BJ (cell line): ENCODE measurements around the gene HMGB1. TPM values are rescaled to one million over a fixed set of nuclear protein-coding genes. Genes with fewer than 3 reads are reported as not detected.

Source experiments
- CTCF ChIA-PET: fragments of 350-600 bp; formaldehyde crosslinking; extraction: SDS; loops from one replicate; lab custom pipeline; 2021; ENCODE audit warnings: antibody characterized with exemption, inconsistent platforms; lab: Yijun Ruan, JAX
- POLR2A ChIA-PET: fragments of 300-600 bp; sonication (Branson Sonifier 250); formaldehyde crosslinking; extraction: SDS; loops from one replicate; lab custom pipeline; 2021; ENCODE audit warnings: antibody characterized with exemption; lab: Charles Lee
- DNase-seq: peaks from one replicate; pipeline ENCODE4 v3.0.0-alpha.2; 2011; ENCODE audit warnings: low read depth
- H3K27me3 ChIP-seq: 2 replicates; pipeline ENCODE4 v1.6.0; 2011; ENCODE audit warnings: low read length; ENCODE audit not compliant: control insufficient read depth, insufficient read depth
- H3K36me3 ChIP-seq: 2 replicates; pipeline ENCODE4 v1.5.1; 2011; ENCODE audit warnings: low read length; ENCODE audit not compliant: control insufficient read depth, insufficient read depth
- H3K4me3 ChIP-seq: 2 replicates; pipeline ENCODE4 v1.5.1; 2011; ENCODE audit warnings: low read depth, mild to moderate bottlenecking, control low read depth, low read length
- CTCF ChIP-seq: IDR thresholded peaks from 2 replicates; pipeline ENCODE4 v1.5.1; 2011; ENCODE audit warnings: low read depth, mild to moderate bottlenecking, control low read depth, inconsistent platforms, low read length, moderate library complexity; ENCODE audit not compliant: insufficient read depth
- polyA plus RNA-seq: library from polyadenylated mRNA; depleted of rRNA; stranded (reverse); fragments of >200 nt; gene quantifications from 2 replicates; pipeline ENCODE4 v1.2.3, GENCODE V29; 2011

HMGB1 gene
- polyA plus RNA-seq, 1 experiment, result 93.4 TPM

DNA sequence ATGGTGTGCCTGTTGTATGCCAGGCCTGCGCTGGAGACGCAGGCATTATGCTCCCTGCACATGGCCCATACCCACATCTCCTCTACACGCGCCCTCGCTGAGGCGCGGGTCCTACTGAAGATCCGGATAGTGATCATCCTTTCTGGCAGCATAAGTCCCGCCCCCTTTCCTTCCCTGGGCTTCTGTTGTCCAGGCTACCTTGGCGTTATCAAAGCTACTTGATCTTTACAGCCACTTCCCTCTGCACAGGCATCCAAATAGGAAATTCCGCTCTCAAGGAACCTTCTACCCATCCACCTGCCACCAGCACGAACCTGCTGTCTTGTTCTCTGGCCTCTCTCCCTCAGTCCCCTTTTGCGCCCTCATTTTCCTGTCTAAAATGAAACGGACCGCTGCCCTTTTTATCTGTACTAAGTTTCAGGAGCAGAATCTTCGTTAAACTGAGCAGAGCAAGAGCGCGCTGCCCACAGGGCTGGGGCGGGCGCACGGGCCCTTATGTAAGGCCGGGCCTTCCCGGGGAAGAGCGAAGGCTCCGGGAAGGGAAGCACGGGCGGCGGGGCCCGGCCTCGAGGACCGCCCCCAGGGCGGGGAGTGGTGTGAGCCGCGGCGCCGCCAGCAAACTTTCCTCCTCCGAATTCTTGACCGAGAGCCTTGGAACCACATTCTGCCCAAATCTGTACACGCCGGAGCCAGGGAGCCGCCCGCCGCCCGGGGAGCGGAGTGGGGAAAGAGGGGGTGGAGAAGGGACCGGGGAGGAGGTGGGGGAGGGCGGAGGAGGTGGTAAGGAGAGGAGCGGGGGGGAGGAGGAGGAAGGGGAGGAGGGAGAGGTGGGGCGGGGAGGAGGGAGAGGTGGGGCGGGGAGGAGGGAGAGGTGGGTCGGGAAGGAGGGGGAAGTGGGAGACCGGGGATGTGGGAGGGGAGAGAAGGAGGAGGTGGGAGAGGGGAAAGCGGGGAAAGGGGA is 44.4 kb downstream of the HMGB1 start:
- CTCF ChIA-PET, result no interaction called here
- Histone ChIP-seq H3K36me3 (no peaks in the 10 kb centered on the region), H3K27me3 (no peaks in the 10 kb centered on the region), H3K4me3 (peak overlapping the region; percentile 36)
- no peak for DNase-seq
- no peak for TF ChIP-seq CTCF
- POLR2A ChIA-PET, result interaction anchor here (0.9 kb wide), 1 partner anchor 83 kb away, joined by 5 read pairs; no protein-coding TSS in a partner anchor

DNA sequence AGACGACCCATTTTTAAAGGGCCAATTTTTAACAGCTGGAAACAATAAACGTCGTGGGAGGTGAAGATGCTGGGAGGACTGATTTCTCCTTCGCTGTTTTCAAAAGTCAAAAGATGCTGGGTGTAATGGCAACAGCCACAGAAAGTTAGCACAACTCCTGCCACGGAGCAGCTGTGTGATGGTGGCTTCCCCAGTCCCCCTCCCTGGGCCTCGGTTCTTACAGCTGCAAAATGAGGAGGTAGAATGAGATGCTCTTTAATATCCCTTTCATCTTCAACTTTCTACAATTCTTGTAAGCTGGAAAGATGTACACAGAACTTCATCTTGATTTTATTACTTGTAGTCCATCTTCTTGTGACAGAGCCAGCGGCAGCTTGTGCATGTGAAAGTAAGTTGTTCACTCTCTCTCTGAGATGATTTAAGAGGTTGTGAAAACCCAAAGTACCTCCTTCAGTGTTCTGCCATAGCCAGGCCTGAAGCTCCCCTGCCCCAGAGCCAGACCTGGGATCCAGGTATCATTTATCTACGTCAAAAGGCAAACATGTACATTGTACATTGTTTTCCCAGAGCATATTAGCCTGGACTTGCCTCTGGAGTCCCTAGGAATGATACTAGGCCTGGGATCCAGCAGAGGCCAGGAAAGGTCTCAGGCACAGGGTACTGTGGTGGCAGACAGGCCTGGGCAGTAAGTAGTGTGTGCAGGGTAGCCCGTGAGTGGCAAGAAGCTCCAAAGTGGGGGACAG is 46.8 kb downstream of the HMGB1 start:
- Histone ChIP-seq H3K4me3 (no peak overlapping the region), H3K36me3 (no peaks in the 10 kb centered on the region), H3K27me3 (no peaks in the 10 kb centered on the region)
- CTCF ChIA-PET, result interaction anchor here (0.6 to 1.9 kb wide), 4 partner anchors 11 to 273 kb away, joined by 3 to 8 read pairs (median 4); partner anchors contain the start of gene KATNAL1
- DNase-seq, result no peak
- POLR2A ChIA-PET, result interaction anchor here (0.5 kb wide), 1 partner anchor 11 kb away, joined by 4 read pairs; no protein-coding TSS in a partner anchor
- no peak for TF ChIP-seq CTCF

DNA sequence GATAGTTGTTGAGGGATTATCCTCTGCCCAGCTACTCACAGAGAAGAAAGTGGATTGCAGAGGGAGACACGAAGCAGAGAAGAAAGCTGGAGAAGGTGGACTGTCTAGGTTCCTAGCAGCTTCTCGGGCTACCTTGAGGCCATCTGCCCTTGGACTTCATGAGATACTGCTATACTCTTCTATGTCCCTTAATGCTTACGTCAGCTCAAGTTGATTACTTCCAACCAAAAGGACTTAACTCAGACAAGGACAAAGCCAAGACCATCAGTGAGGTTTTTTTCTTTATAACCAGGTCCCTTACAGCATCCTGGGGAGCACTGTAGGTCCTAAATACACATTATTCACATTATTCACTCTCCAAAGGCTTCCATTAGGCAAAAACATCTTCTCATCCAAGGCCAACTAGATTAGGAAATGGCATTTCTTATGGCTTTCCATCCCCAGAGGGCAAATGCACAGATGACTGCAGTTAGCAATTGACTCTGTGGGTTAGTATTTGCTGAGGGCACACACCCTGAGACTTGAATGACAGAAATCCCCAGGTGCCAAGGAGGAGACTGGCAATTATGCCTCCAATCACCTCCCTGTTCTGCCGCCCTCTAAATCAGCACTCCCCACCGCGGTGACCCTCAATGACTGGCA is 47.5 kb downstream of the HMGB1 start:
- CTCF ChIA-PET, result interaction anchor here (0.7 to 1.9 kb wide), 4 partner anchors 11 to 286 kb away, joined by 3 to 8 read pairs (median 4); partner anchors contain the start of gene KATNAL1
- H3K36me3 ChIP-seq, result no peaks in the 10 kb centered on the region
- no peak for DNase-seq

DNA sequence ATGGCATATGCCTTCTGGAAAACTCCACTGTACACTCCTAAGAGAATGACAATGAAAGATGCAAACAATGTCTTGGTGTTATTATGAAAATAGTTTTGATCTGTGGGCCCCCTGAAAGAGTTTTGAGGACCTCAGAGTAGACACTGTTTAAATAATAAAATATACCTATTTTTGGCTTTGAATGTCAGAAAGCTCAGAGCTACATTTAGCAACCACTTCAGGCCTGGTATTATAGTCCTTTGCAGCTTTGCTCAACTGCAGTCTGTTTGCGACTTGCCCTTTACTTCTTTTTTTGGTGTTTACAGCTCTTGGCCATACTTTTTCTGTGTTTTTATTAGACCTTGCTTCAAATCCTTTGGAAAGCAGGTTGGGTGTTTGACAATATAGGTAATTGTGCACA is 49.3 kb downstream of the HMGB1 start:
- no peak overlapping the region for H3K4me3 ChIP-seq
- POLR2A ChIA-PET, result no interaction called here
- TF ChIP-seq CTCF, result no peak
- no peak for DNase-seq
- no peaks in the 10 kb centered on the region for H3K27me3 ChIP-seq
- H3K36me3 ChIP-seq, result no peaks in the 10 kb centered on the region
- CTCF ChIA-PET, result interaction anchor here (0.7 to 1.0 kb wide), 2 partner anchors 9 to 372 kb away, joined by 3 read pairs; no protein-coding TSS in a partner anchor

More for the DNA sequence above, 47.5 kb downstream of the HMGB1 start:
- POLR2A ChIA-PET, result no interaction called here
- Histone ChIP-seq H3K27me3 (no peaks in the 10 kb centered on the region), H3K4me3 (no peak overlapping the region)
- no peak for TF ChIP-seq CTCF
